ENCODE data around the gene ALDOB. TPM values are rescaled to one million over a fixed set of nuclear protein-coding genes. Genes with fewer than 3 reads are reported as not detected.

ALDOB gene
- total and polyA plus RNA-seq, 2 donors (not counting 3 experiments of a cell fraction or from before 2014, with no cell fraction given), result not detected

DNA sequence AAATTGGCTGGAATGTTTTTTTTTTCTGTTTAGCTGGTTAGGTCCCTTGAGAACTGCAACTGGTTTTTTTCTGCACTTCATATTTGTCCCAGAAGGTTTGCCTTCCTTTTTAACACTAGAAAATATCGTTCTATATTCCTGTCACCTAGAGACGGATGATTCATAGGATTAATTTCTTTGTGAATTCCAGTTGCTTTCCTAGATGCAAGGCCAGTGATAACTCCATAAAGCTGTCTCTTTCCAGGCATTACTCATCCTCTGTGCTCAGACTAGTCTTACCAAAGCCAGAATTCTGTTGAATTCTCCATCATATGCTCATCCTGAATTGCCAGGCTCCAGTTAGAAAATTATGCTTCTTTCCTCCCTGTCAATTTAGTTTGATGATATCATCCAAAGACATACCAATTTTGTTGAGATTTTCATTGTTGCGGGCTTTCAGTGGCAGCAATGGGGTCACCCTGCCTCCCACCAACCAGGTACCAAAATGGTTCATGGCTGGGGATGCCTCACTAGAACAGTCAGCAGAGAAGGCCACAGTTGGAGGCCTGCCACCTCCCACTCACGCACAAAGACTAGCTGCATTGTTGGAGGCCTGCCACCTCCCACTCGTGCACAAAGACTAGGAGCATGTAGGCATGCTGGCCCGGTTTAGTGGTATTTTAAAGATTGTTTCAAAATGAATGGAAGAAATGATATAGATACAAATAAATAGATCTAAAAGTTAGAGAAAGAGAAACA is 59.3 kb downstream of the ALDOB start:
- ChIA-PET CTCF (no interaction called here), POLR2A (no interaction called here)
- Histone ChIP-seq H3K9me3 (replicated peaks; ENCODE audit: control insufficient read depth, insufficient read depth, low read length) (no peaks in the 10 kb centered on the region), H3K4me2 (ENCODE audit: insufficient read depth, low read length) (no peak overlapping the region), H3K4me1 (ENCODE audit: control insufficient read depth, extremely low read depth, insufficient read depth, low read length) (no peaks in the 10 kb centered on the region), H3K9me1 (replicated peaks; ENCODE audit: control insufficient read depth, extremely low read depth, insufficient read depth, low read length) (no peaks in the 10 kb centered on the region), H3K79me2 (ENCODE audit: control insufficient read depth, insufficient read depth, low read length) (no peaks in the 10 kb centered on the region), H2AFZ (ENCODE audit: low read depth, low read length) (no peak overlapping the region), H4K20me1 (replicated peaks; ENCODE audit: control insufficient read depth, extremely low read depth, insufficient read depth, low read length) (no peaks in the 10 kb centered on the region), H3K36me3 (ENCODE audit: control insufficient read depth in 2 of 2, extremely low read depth in 1 of 2, insufficient read depth in 2 of 2, low read length in 2 of 2) (no peaks in the 10 kb centered on the region), H3K9ac (replicated peaks; ENCODE audit: extremely low read depth, insufficient read depth, low read length) (no peak overlapping the region), H3K27ac (ENCODE audit: insufficient read depth, low read depth, low read length) (no peak overlapping the region), H3K4me3 (replicated peaks in 1 of 3; ENCODE audit: insufficient read depth in 1 of 3, low read depth in 1 of 3, low read length in 3 of 3) (no peak overlapping the region), H3K27me3 (ENCODE audit: control insufficient read depth in 2 of 2, insufficient read depth in 2 of 2, low read length in 2 of 2) (peaks cover 0 to 2% of the 10 kb centered on the region in 2 experiments)
- no peak for FAIRE-seq
- TF ChIP-seq MYC (IDR thresholded peaks at IDR 0.05; ENCODE audit: low read depth, low read length), result no peak
- TF ChIP-seq GATA2 (IDR thresholded peaks at IDR 0.05; ENCODE audit: insufficient read depth, insufficient read length, low read depth, low read length), result no peak
- no peak for TF ChIP-seq JUN (IDR thresholded peaks at IDR 0.05; ENCODE audit: borderline replicate concordance, insufficient read depth, insufficient read length, low read depth)
- TF ChIP-seq POLR2A (IDR thresholded peaks at IDR 0.05; ENCODE audit: low read depth, low read length), result no peak
- TF ChIP-seq FOS (IDR thresholded peaks at IDR 0.05; ENCODE audit: borderline replicate concordance, insufficient read depth, low read length), result no peak
- TF ChIP-seq POLR2AphosphoS5 (IDR thresholded peaks at IDR 0.05; ENCODE audit: insufficient read depth, low read depth, low read length), result no peak
- no peak for TF ChIP-seq EZH2 (IDR thresholded peaks at IDR 0.05; ENCODE audit: borderline replicate concordance, low read depth, low read length, severe bottlenecking)
- TF ChIP-seq, protein P1, sequence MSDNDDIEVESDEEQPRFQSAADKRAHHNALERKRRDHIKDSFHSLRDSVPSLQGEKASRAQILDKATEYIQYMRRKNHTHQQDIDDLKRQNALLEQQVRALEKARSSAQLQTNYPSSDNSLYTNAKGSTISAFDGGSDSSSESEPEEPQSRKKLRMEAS (IDR thresholded peaks at IDR 0.05; ENCODE audit: insufficient read depth, insufficient read length), result no peak
- TF ChIP-seq, protein P2, sequence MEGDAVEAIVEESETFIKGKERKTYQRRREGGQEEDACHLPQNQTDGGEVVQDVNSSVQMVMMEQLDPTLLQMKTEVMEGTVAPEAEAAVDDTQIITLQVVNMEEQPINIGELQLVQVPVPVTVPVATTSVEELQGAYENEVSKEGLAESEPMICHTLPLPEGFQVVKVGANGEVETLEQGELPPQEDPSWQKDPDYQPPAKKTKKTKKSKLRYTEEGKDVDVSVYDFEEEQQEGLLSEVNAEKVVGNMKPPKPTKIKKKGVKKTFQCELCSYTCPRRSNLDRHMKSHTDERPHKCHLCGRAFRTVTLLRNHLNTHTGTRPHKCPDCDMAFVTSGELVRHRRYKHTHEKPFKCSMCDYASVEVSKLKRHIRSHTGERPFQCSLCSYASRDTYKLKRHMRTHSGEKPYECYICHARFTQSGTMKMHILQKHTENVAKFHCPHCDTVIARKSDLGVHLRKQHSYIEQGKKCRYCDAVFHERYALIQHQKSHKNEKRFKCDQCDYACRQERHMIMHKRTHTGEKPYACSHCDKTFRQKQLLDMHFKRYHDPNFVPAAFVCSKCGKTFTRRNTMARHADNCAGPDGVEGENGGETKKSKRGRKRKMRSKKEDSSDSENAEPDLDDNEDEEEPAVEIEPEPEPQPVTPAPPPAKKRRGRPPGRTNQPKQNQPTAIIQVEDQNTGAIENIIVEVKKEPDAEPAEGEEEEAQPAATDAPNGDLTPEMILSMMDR (IDR thresholded peaks at IDR 0.05; ENCODE audit: extremely low read depth in 1 of 2, insufficient read depth in 1 of 2, low read depth in 1 of 2, low read length in 2 of 2), result no peak
- dilution Hi-C loops (cut with MboI; ENCODE audit: extremely low pct_ligation_motif_present, low sequenced_read_pairs), result no loop called here
- DNase-seq (ENCODE audit: low read depth, low spot score), result no peak
- no TSS peak for BruUV-seq (replicated peaks)
- intact Hi-C loops (cut with micrococcal nuclease), result no loop called here
